HG03159 (cell line): Measurements from ENCODE around the gene HIP1.
"Not testable (repeated sequence)": the region's sequence is repeated elsewhere in the genome, so short reads cannot be mapped to it uniquely, and the experiment has no call there.

Experiments
- ATAC-seq: cut with Tn5 transposase; IDR thresholded peaks from one replicate; pipeline ENCODE4 v1.9.1; 2021; ENCODE audit warnings: mild to moderate bottlenecking, moderate library complexity; ENCODE audit not compliant: unreplicated experiment

Gene HIP1

DNA sequence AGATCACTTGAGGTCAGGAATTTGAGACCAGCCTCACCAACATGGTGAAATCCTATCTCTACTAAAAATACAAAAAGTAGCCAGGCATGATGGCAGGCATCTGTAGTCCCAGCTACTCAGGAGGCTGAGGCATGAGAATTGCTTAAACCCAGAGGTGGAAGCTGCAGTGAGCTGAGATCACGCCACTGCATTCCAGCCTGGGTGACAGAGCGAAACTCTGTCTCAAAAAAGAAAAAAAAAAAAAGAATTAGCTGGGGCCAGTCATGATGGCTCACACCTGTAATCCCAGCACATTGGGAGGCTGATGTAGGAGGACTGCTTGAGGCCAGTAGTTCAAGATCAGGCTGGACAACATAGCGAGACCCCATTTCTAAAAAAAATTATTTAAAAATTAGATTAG, 21.0 kb downstream of the HIP1 start:
- ATAC-seq, result not testable (repeated sequence)

- ATAC-seq, result no peak
Observed at GRCh38 chr7:75716992-75717626, 21.6 kb downstream of the HIP1 start.

GRCh38 chr7:75715864-75716263, 22.9 kb downstream of the HIP1 start:
- ATAC-seq, result no peak

DNA sequence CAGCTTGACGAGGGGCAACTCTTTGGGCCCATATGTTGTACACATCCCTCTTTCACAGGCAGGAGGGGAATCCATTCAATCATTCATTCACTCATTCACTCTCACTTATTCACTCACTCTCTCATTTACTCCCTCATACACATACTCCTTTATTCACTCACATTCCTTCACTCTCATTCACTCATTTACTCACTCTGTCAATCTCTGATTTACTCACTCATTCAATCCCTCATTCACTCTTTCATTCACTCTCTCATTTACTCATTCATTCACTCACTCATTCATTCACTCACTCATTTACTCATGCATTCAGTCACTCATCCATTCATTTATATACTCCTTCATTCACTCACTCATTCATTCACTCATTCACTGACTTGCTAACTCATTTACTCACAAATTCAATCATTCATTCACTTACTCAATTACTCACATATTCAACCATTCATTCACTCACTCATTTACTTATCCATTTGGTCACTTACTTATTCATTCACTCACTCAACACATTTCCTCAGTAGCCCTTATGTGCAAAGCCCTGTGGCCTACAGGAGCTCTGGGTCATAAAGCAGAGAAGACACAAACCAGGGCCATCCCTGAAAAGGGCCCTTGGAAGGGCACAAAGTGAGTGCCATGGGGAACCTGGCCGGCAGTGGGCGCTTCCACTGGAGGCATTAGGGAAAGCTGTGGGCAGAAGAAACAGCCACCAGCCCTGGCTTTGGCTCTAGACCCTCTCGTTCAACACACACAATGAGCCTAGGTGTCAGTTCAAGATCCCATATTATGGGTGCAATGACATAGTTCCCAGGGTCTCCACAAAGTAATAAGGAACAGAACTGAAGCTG, 26.0 kb downstream of the HIP1 start:
- ATAC-seq, result no peak

- no peak for ATAC-seq
Observed at GRCh38 chr7:75711656-75712514, 26.9 kb downstream of the HIP1 start.

DNA sequence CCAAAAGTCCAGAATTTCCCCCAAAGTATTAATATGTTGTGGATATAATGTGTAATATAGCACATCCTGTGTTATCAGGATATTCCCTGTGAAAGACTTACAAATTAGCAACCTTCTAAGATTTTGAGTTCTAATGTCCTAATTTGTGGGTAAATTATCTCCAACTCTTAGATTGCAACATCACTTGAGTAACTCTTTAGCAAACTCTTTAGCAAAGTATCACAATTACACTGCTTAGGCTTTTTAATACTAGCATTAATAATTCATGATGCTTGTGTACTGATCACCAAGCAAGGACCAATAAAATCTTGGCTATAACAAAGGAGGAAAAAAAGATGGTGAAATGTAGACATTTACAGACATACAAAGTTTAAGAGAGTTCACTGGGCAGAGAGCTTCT, 27.7 kb downstream of the HIP1 start:
- no peak for ATAC-seq

GRCh38 chr7:75704928-75705327, 33.8 kb downstream of the HIP1 start:
- no peak for ATAC-seq

DNA sequence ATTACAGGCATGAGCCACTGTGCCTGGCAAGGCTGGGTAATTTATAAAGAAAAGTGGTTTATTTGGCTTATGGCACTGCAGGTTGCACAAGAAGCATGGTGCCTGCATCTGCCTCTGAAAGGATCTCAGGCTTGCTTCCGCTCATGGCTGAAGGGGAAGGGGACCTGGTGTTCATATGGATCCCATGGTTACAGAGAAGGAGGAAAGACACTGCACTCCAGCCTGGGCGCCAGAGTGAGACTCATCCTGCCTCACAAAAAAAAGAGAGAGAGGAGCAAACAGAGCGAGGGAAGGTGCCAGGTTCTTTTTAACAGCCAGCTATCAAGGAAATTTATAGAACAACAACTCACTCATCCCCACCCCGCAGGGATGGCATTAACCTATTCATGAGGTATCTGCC, 36.2 kb downstream of the HIP1 start:
- no peak for ATAC-seq

DNA sequence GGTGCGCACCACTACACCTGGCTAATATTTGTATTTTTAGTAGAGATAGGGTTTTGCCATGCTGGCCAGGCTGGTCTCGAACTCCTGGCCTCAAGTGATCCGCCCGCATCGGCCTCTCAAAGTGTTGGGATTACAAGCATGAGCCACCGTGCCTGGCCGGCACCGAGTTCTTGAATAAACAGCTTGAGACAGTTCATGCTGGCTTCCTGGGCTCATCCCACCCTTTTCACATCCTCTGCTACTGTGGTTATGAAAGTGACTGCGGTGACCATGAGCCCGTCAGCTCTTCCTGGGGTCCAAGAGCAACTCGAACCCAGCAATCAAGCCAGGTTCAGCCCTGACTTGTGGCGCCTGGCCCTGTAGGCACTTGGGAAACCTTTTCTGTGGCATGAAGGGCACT, 38.7 kb downstream of the HIP1 start:
- no peak for ATAC-seq

DNA sequence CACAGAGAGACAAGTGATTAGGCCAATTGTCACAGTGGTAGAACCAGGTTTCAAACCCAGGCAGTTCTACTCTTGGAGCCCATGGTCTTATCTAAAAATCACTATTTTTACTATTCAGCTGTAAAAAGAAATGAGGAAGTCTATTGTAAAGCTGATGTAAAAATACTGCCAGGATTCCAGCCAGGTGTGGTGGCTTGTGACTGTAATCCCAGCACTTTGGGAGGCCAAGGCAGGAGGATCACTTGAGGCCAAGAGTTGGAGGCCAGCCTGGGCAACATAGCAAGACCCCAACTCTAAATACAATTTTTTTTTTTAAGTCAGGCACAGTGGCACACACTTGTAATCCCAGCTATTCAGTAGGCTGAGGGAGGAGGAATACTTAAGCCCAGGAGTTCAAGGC, 40.4 kb downstream of the HIP1 start:
- no peak for ATAC-seq

DNA sequence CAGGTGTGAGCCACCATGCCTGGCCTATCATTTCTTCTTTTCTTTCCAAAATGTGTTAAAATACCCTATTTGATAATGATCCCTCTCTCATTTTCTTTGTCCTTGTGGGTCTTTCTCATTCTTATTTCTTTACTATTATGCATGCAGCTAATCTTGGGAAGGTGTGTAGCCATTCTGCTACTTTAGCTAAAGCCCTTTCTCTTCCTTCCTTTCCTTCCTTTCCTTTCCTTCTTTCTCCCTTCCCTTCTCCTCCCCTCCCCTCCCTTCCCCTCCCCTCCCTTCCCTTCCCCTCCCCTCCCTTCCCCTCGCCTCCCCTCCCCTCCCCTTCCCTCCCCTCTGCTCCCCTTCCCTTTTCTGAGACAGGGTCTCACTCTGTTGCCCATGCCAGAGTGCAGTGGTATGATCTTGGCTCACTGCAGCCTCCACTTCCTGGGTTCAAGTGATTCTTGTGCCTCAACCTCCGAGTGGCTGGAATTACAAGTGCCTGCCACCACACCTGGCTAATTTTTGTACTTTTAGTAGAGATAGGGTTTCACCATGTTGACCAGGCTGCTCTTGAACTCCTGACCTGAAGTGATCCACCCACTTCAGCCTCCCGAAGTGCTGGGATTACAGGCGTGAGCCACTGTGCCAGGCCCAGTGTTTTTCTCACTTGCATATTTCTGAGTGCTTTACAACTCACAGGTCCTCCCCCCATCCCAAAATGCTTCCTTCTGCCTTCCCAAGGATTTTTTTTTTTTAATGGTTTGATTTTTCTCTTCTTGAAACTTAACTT, 42.3 kb downstream of the HIP1 start:
- no peak for ATAC-seq

- ATAC-seq, result no peak
Observed at GRCh38 chr7:75694638-75695399, 43.9 kb downstream of the HIP1 start.

GRCh38 chr7:75693668-75694067, 45.1 kb downstream of the HIP1 start:
- not testable (repeated sequence) for ATAC-seq

DNA sequence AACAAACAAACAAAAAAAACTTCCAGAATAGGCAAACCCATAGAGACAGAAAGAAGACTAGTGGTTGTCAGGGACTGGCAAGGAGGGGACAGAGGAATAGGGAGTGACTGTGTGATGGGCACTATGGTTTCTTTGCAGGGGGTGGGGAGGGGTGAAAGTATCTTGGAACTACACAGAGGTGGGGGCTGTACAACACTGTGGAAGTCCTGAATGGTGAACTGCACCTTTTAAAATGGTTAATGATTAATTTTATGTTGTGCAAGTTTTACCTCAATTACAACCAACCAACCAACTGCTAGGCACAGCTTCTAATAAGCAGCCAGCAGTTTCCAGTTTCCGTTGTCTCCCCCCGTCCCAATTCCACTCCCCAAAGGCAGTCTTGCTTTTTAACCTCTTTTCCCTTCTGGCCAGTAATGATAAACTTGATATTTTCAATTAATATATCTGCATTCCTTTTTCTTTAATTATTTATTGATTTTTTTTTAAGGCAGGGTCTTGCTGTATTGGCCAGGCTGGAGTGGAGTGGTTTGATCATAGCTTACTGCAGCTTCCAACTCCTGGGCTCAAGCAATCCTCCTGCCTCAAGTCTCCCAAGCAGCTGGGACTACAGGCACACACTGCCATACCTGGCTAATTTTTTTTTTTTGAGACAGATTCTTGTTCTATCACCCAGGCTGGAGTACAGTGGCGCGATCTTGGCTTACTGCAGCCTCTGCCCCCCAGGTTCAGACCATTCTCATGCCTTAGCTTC, 46.8 kb downstream of the HIP1 start:
- no peak for ATAC-seq

DNA sequence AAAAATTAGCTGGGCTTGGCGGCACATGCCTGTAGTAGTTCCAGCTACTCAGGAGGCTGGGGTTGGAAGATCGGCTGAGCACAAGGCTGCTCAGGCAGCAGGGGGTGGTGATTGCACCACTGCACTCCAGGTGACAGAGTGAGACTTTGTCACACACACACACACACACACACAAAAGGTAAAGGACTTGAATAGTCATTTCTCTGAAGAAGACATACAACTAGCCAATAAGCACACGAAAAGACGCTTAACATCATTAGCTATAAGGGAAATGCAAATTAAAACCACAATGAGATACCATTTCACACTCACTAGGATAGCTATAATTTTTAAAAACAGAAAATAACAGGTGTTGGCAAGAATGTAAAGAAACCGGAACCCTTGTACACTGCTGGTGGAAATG, 48.6 kb downstream of the HIP1 start:
- ATAC-seq, result no peak

- ATAC-seq, result no peak
Observed at GRCh38 chr7:75689246-75690099, 49.3 kb downstream of the HIP1 start.

- ATAC-seq, result no peak
Observed at GRCh38 chr7:75688200-75689136, 50.3 kb downstream of the HIP1 start.
